Esophagus squamous epithelium (tissue), 4 donors: Measurements from ENCODE around the gene MPZL1.

Experiments
- CTCF ChIP-seq, 6 experiments: fragments of 450-650 bp in 4 of 6; fragments of 200-600 bp in 2 of 6; sonication (generic) in 2 of 6; IDR thresholded peaks; one replicate each; pipeline ENCODE4 v1.5.1; 2016 to 2019; ENCODE audit warnings: antibody characterized with exemption in 6 of 6, mild to moderate bottlenecking in 4 of 6, moderate library complexity in 4 of 6
- POLR2A ChIP-seq, 4 donors: fragments of 450-650 bp; IDR thresholded peaks; one replicate each; pipeline ENCODE4 v1.6.1; 2017; ENCODE audit warnings: antibody characterized with exemption in 4 of 4, mild to moderate bottlenecking in 4 of 4, moderate library complexity in 3 of 4

- TF ChIP-seq CTCF (IDR thresholded peaks at IDR 0.05): no peak
- no peak for TF ChIP-seq POLR2A (IDR thresholded peaks at IDR 0.05)
These were observed 74.3 kb downstream of the MPZL1 start for GRCh38 chr1:167795810-167796740.
